OCI-LY7 (cell line): ENCODE measurements around the gene ACTG2.

ENCODE experiments used
- EZH2phosphoT487 ChIP-seq: fragments of 200-600 bp; sonication (generic); IDR thresholded peaks from 2 replicates; pipeline ENCODE4 v1.6.1; 2018; ENCODE audit warnings: low read depth, borderline replicate concordance, mild to moderate bottlenecking, mixed run types, antibody characterized with exemption, low read length, moderate library complexity, mixed read lengths
- TF ChIP-seq, protein P1 (sequence below): fragments of 200-600 bp; sonication (generic); conservative IDR thresholded peaks from 2 replicates; pipeline ENCODE4 v1.5.1; 2014; ENCODE audit warnings: mild to moderate bottlenecking, antibody characterized with exemption, low read length, moderate library complexity, mixed read lengths

GRCh38 chr2:73877071-73877802, 15.6 kb upstream of the ACTG2 start:
- TF ChIP-seq, protein P1, sequence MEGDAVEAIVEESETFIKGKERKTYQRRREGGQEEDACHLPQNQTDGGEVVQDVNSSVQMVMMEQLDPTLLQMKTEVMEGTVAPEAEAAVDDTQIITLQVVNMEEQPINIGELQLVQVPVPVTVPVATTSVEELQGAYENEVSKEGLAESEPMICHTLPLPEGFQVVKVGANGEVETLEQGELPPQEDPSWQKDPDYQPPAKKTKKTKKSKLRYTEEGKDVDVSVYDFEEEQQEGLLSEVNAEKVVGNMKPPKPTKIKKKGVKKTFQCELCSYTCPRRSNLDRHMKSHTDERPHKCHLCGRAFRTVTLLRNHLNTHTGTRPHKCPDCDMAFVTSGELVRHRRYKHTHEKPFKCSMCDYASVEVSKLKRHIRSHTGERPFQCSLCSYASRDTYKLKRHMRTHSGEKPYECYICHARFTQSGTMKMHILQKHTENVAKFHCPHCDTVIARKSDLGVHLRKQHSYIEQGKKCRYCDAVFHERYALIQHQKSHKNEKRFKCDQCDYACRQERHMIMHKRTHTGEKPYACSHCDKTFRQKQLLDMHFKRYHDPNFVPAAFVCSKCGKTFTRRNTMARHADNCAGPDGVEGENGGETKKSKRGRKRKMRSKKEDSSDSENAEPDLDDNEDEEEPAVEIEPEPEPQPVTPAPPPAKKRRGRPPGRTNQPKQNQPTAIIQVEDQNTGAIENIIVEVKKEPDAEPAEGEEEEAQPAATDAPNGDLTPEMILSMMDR = no peak
- TF ChIP-seq EZH2phosphoT487 = no peak
